ENCODE data around the gene PGAP3.

PGAP3 gene

DNA sequence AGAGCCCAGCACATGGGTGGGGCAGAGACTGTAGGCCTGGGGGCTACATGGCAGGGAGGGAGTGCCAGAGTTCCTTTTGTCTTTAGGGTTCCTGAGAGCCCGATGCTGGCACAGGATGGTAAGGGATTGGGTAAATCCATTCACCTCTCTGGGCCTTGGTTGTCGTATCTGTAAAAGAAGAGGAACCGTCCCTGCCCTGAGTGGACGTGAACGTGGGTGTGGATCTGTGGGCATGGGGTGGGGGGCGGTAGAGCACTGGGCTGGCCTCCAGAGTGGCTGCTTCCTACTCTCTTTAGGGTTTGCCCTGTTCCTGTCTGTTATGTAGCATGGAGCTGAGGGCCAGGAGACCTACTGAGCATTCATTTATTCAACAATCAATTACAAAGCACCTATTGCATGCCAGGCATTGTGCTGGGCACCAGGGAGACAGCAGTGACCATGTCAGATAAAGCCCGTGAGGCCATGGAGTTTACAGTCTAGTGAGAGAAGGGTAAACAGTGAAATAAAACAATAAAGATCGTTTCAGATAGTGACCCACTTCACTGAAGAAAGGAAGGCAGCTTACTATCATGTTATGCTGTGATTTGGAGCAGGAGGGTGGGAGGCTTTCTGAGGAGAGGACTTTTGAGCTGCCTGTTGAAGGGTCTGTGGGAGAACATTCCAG is 35.8 kb downstream of the PGAP3 start:
- no peak for DNase-seq (ENCODE audit: low read depth)
- TF ChIP-seq, protein P1, sequence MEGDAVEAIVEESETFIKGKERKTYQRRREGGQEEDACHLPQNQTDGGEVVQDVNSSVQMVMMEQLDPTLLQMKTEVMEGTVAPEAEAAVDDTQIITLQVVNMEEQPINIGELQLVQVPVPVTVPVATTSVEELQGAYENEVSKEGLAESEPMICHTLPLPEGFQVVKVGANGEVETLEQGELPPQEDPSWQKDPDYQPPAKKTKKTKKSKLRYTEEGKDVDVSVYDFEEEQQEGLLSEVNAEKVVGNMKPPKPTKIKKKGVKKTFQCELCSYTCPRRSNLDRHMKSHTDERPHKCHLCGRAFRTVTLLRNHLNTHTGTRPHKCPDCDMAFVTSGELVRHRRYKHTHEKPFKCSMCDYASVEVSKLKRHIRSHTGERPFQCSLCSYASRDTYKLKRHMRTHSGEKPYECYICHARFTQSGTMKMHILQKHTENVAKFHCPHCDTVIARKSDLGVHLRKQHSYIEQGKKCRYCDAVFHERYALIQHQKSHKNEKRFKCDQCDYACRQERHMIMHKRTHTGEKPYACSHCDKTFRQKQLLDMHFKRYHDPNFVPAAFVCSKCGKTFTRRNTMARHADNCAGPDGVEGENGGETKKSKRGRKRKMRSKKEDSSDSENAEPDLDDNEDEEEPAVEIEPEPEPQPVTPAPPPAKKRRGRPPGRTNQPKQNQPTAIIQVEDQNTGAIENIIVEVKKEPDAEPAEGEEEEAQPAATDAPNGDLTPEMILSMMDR (conservative IDR thresholded peaks at IDR 0.05; ENCODE audit: low read length) = no peak
- no peak overlapping the region for H3K4me3 ChIP-seq (ENCODE audit: low read length)

DNA sequence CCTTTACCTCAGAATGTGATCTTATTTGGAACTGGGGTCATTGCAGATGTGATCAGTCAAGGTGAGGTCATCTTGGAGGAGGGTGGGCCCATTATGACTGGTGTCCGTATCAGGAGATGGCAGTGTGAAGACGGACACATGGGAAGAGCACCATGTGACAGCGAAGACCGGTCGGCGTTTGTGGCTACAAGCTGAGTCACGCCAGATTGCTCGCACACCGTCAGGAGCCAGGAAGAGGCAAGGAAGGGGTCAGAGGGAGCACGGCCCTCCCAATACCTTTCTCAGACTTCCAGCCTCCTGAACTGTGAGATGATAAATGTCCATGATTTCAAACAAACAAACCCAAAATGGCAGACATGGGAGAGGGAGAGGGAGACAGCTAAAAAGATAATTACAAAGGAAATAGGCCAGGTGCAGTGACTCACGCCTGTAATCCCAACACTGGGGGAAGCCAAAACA is 37.7 kb downstream of the PGAP3 start:
- no peak overlapping the region for H3K4me3 ChIP-seq (ENCODE audit: low read length)
- TF ChIP-seq, protein P1 (conservative IDR thresholded peaks at IDR 0.05; ENCODE audit: low read length) = no peak
- no peak for DNase-seq (ENCODE audit: low read depth)

GRCh38 chr17:39648616-39649366 is 39.1 kb downstream of the PGAP3 start:
- TF ChIP-seq, protein P1 (conservative IDR thresholded peaks at IDR 0.05; ENCODE audit: low read length) = no peak

DNA sequence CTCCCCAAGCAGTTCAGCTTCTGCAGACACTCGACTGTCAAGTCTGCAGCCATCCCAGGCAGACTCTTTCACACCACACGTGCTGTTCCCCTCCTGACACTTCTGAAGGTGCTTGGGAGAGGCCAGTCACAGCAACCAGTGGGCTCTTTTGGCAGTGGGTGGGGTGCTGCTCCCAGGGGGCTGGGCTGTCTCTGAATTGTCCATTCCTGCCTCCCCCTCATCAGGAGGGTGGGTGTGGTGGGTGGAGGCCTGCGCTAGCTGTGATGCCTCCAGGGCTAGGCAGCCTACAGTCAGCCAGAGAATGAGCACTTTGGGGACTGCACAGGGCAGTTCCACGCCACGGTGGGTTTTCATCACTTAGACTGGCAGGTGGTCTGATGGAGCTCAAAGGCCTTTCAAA is 40.6 kb downstream of the PGAP3 start:
- DNase-seq (ENCODE audit: low read depth) = no peak
- TF ChIP-seq, protein P1 (conservative IDR thresholded peaks at IDR 0.05; ENCODE audit: low read length) = no peak
- H3K4me3 ChIP-seq (ENCODE audit: low read length) = no peak overlapping the region

More at GRCh38 chr17:39648616-39649366, 39.1 kb downstream of the PGAP3 start:
- DNase-seq (ENCODE audit: low read depth) = peak; percentile 44
- H3K4me3 ChIP-seq (ENCODE audit: low read length) = no peak overlapping the region

DNA sequence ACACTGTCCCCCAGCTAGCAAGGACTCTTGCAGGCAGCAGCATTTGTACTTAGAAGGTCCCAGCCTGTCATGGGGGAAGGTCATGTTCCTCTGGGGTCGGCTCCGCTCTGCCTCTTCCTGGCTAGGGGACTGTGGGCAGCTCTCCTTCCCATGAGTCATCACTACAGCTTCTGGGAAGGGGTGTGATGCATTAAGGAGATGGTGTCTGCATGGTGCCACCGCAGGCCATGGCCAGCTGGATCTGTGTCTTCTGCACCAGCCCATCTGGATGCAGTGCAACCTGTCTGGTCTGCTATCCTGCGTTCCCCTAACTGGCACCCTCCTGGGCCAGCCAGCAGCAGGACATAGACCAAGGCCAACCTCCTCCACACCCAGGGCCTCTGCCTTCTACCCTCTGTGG is 44.6 kb downstream of the PGAP3 start:
- TF ChIP-seq, protein P1 (conservative IDR thresholded peaks at IDR 0.05; ENCODE audit: low read length) = no peak
- no peak overlapping the region for H3K4me3 ChIP-seq (ENCODE audit: low read length)
- peak; percentile 27 for DNase-seq (ENCODE audit: low read depth)

DNA sequence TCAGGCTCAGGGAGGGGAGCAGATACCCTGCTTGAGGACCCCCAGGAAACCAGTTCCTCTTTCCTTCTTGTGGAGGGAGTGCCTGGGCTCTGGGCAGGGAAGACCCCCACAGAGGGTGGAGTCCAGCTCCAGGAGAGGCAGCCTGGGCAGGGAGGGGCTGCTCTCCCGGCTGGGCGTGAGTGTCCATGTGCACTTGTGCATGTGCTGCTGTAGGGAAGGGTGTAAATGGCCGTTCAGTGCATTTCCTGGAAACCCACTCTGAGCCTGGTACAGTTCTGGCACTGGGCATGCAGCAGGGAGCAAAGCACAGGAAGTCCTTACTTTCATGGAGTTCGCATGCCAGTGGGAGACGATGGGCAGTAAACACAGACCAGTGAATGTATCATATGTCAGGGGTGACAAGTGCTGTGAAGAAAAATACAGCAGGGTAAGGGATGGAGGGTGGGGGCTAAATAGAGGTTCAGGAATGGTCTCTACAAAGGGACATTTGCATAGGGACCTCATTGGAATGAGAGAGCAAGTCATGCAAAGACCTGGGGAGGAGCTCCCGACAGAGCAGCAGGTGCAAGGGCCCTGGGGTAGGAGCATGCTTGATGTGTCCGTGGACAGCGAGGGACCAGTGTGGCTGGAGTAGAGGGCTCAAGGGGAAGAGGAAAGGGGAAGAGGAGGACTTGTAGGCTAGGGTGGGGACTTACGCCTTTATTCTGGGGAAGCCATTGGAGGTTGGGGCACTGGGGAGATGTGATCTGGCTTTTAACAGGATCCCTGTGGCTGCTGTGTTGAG is 45.4 kb downstream of the PGAP3 start:
- H3K4me3 ChIP-seq (ENCODE audit: low read length) = no peak overlapping the region
- DNase-seq (ENCODE audit: low read depth) = no peak
- TF ChIP-seq, protein P1 (conservative IDR thresholded peaks at IDR 0.05; ENCODE audit: low read length) = no peak

Data from AG10803 (cell line).